GM19023 (cell line): ENCODE measurements around the gene WNT11.

Experiments
- ATAC-seq: cut with Tn5 transposase; IDR thresholded peaks from one replicate; pipeline ENCODE4 v1.9.1; 2021; ENCODE audit warnings: mild to moderate bottlenecking, moderate library complexity; ENCODE audit not compliant: unreplicated experiment

WNT11 gene

DNA sequence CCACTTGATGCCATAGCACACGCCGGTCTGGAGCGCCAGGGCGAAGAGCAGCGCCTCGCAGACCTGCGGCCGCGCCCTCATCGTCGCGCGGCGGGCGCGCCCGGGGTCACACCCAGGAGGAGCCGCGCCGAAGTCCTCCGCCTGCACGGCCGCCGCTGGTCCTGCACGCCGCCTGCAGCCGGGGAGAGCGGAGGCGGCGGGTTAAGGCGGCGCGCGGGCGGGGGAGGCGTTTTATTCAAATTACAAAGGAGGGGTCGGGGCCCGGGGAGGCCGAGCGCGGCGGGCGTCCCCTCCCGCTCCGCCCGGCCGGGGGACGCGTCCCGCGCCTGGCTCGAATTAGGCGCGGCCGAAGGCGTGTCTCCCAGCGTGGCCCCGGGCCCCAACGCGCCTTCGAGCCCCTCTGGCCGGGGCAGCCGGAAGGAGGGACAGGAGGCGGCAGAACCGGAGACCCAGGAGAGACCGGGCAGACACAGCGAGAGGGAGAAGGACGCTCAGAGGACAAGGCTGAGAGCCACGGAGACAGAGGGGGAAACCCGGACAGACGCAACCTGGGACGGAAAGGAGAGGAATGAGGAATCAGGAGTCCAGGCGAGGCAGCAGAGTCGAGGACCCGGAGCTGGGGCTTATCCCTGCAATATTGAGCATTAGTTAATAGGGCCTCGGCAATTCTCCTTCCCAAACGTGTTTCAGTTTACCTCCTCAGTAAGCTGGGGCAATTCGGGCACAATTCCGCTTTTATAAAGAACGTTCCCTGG, at the start of gene WNT11:
Gene WNT11, minus strand, starts transcription at position 176 of the 755 bp plus-strand sequence. Its CDS starts 95 bp downstream, at position 81.
- ATAC-seq, result no peak

DNA sequence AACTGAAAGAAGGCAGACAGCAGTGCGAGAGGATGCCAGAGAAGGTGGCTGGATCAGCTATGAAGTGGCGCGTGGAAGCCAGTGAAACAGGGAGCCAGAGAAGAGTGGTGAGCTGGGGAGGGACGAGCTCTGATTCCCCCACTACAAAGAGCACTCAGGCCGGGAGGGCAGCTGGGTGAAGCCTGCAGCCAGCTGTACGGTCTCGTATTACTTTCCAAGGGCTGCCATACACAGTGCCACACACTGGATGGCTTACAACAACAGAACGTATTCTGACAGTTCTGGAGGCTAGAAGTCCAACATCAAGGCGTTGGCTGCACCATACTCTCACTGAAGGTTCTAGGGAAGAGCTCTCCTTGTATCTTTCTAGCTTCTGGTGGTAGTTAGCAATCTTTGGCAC, 47.1 kb upstream of the WNT11 start:
- no peak for ATAC-seq

- ATAC-seq, result no peak
Observed at GRCh38 chr11:76252631-76253070, 46.3 kb upstream of the WNT11 start.

DNA sequence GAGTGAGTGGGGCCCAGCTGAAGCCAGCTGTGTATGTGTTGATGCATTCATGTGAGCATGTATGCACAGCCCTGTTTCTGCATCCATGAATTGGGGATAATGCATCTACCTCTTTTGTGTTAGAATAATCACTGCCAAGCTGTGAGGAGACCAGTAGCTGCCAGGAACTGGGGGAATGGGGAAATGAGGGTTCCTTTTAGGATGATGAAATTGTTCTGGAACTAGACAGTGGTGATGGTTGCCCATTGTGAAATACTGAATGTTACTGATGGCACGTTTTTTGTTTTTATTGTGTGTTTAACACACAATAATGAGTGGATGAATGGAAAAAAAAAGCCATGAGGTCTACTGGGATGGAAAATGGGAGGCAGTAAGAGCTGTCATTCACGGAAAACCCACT, 45.3 kb upstream of the WNT11 start:
- no peak for ATAC-seq

DNA sequence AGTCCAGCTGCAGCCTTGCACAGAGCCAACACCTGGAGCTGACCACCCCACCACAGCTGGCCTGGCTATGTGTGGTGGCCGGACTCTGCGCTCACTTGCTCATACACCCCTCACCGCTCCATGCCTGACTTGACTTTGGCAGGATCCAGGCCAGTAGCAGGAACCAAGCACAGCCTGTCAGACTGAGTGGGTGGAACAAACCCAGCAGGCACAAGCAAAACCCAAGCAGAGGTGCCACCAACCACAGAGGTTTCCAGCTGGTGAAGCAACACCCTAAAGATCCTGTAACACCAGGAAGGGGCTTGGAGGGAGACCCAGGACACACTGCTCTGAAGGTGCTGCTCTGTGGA, 44.9 kb upstream of the WNT11 start:
- no peak for ATAC-seq

GRCh38 chr11:76250520-76251225, 44.4 kb upstream of the WNT11 start:
- no peak for ATAC-seq

GRCh38 chr11:76249195-76249741, 43.0 kb upstream of the WNT11 start:
- ATAC-seq, result no peak

- ATAC-seq, result no peak
Observed at GRCh38 chr11:76248210-76248609, 41.9 kb upstream of the WNT11 start.

DNA sequence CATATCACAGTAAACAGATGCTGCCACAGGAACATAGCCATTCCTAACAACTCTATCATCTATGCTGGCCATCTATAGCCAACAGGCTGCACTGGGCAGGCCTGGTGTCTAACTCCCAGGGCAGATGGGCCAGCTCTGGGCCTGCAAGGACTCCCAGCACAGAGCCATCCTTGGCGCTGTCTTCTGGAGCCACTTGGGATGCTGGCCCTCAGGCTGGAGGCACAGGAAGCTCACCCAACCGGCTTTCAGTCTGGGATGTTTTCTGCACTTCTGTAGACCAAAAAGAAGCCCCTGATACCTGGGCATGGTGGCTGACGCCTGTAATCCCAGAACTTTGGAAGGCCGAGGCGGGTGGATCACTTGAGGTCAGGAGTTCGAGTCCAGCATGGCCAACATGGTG, 40.8 kb upstream of the WNT11 start:
- ATAC-seq, result no peak

GRCh38 chr11:76246271-76246933, 40.1 kb upstream of the WNT11 start:
- ATAC-seq, result no peak

DNA sequence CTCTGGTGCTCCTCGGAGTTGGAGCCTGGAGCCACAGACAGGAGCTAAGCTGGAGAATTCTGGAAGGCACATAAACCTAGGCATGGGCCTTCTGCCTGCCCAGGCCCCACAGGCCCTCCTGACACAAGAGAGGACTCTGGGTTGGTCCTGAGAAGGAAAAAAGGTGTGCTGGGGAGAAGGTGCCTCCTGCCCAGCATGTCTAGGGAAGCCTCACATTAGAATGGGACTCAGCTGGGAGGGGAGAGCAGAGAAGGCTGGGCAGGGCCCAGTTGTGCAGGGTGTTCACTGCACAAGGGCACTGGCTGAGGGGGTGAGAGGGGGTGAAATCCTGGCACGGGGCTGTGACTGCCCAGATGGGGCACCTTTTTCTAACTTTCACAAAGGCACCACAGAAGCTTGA, 39.4 kb upstream of the WNT11 start:
- ATAC-seq, result no peak

GRCh38 chr11:76244316-76244851, 38.1 kb upstream of the WNT11 start:
- ATAC-seq, result no peak

- ATAC-seq, result no peak
Observed at GRCh38 chr11:76243957-76244285, 37.6 kb upstream of the WNT11 start.

- no peak for ATAC-seq
Observed at GRCh38 chr11:76243193-76243956, 37.1 kb upstream of the WNT11 start.

DNA sequence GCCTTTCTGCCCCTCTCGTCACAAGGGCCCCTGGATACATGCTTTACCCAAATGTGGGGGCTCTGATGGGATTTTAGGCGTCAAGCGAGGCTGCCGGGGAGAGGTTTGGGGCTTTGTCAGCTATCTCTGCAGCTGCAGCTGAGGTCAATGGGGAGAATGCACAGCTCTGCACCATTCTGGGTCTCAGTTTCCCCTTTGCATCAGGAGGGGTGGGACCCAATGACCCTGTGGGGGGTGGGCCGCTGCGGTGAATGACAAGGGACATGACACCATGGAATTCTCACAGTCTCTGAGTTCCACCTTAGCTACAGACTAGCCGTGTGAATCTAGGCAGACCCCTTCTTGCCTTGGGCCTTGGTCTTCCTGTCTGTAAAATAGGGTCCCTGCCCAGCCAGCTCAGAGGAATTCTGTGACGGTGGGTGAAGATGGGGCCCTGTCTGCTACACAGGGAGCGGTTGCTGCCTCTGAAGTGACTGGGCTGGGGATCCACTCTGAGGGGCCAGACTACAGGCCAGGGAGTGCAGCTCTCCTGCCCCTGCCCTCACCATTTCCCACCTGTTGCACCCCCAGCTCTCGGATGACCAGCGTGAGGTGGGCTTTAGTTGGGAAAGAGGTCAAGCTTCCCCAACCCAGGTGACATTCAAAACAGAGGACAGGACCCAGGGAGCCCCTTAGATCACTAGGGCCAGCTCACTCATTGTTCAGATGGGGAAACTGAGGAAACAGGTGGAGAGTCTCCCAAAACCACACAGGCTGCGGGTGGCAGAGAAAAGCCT, 35.9 kb upstream of the WNT11 start:
- no peak for ATAC-seq

GRCh38 chr11:76241243-76242000, 35.1 kb upstream of the WNT11 start:
- no peak for ATAC-seq

DNA sequence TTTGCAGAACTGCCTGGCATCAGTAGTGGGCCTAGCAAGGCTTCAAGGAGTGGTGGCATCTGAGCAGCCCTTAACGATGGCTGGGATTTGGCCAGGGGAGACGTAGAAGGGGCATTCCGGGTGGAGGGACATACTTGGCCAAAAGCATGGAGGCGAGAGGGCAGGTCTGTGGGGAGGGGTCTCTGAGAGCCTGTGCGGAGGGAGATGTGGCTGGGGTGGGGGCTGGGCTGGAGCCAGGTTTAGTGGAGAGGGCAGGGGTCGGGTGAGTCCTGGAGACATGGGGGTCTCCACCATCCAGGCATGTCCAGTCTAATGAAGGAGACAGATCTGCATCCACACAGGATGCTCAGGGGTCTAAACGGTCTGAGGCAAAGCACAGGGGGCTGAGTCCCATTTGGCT, 34.4 kb upstream of the WNT11 start:
- ATAC-seq, result no peak

- no peak for ATAC-seq
Observed at GRCh38 chr11:76240161-76240540, 33.8 kb upstream of the WNT11 start.

- ATAC-seq, result no peak
Observed at GRCh38 chr11:76239483-76240160, 33.3 kb upstream of the WNT11 start.
